HepG2 (cell line): ENCODE data around the gene WDR54. TPM values are rescaled to one million over a fixed set of nuclear protein-coding genes. Genes with fewer than 3 reads are reported as not detected.

Experiments
- HCFC1 ChIP-seq: fragments of 150-350 bp; IDR thresholded peaks from 2 replicates; pipeline ENCODE4 v1.6.1; 2014; ENCODE audit warnings: low read depth, low read length
- HNRNPUL1 ChIP-seq: fragments of 200-400 bp; formaldehyde crosslinking; IDR thresholded peaks from 2 replicates; pipeline ENCODE4 v1.6.1; 2017; ENCODE audit warnings: low read depth, mild to moderate bottlenecking, low read length, moderate library complexity
- MIXL1 ChIP-seq: IDR thresholded peaks from 2 replicates; pipeline ENCODE4 v1.6.1; 2016
- ZNF441 ChIP-seq: sonication (generic); formaldehyde crosslinking; IDR thresholded peaks from 2 replicates; pipeline ENCODE4 v1.7.0; 2021; ENCODE audit warnings: missing genetic modification reagents, borderline replicate concordance
- ZNF567 ChIP-seq: sonication (generic); formaldehyde crosslinking; IDR thresholded peaks from 2 replicates; pipeline ENCODE4 v1.8.1; 2023; ENCODE audit warnings: mild to moderate bottlenecking, missing genetic modification reagents, borderline replicate concordance
- ZNF775 ChIP-seq: sonication (generic); formaldehyde crosslinking; IDR thresholded peaks from 2 replicates; pipeline ENCODE4 v1.4.0; 2020; ENCODE audit warnings: missing genetic modification reagents, mild to moderate bottlenecking, moderate library complexity, borderline replicate concordance
- ZNF83 ChIP-seq: sonication (generic); formaldehyde crosslinking; IDR thresholded peaks from 2 replicates; pipeline ENCODE4 v1.4.0; 2020; ENCODE audit warnings: missing genetic modification reagents, mild to moderate bottlenecking, borderline replicate concordance
- ZSCAN22 ChIP-seq: sonication (generic); formaldehyde crosslinking; IDR thresholded peaks from 2 replicates; pipeline ENCODE4 v1.4.0; 2020; ENCODE audit warnings: mild to moderate bottlenecking, missing genetic modification reagents
- ZSCAN29 ChIP-seq: sonication (generic); formaldehyde crosslinking; conservative IDR thresholded peaks from 2 replicates; pipeline ENCODE4 v1.4.0; 2020; ENCODE audit warnings: mild to moderate bottlenecking, missing genetic modification reagents
- polyA plus RNA-seq, 8 experiments: library from polyadenylated mRNA; depleted of rRNA in 3 of 8; stranded (reverse) in 7 of 8; unstranded in 1 of 8; fragments of >200 nt; fragmentation: Illumina TruSeq in 4 of 8; extraction: Trizol in 4 of 8; gene quantifications; 2 replicates each; pipeline versions ENCODE4 v1.2.1 to v1.2.3, GENCODE V29; 2011 to 2016; ENCODE audit warnings: low read depth in 4 of 8, missing spikeins in 1 of 8, mixed read lengths in 1 of 8; ENCODE audit not compliant: insufficient read depth in 1 of 8
- total RNA-seq, 5 experiments: library from RNA; depleted of rRNA; stranded (reverse); fragments of >200 nt; fragmentation: Illumina TruSeq; extraction: Trizol; gene quantifications; 2 replicates each; pipeline ENCODE4 v1.2.3, GENCODE V29; 2016; ENCODE audit warnings: low read depth in 1 of 5
- TF ChIP-seq, protein P1 (sequence below): sonication (generic); formaldehyde crosslinking; IDR thresholded peaks from 2 replicates; pipeline ENCODE4 v1.8.1; 2022; ENCODE audit warnings: mild to moderate bottlenecking, missing genetic modification reagents
- TF ChIP-seq, protein P2 (sequence below): sonication (generic); formaldehyde crosslinking; IDR thresholded peaks from 2 replicates; pipeline ENCODE4 v1.8.1; 2023; ENCODE audit warnings: mild to moderate bottlenecking, inconsistent platforms, moderate library complexity, missing genetic modification reagents, borderline replicate concordance
- TF ChIP-seq, protein P3 (sequence below): sonication (generic); formaldehyde crosslinking; IDR thresholded peaks from 2 replicates; pipeline ENCODE4 v1.4.0; 2020; ENCODE audit warnings: mild to moderate bottlenecking, missing genetic modification reagents
- TF ChIP-seq, protein P4 (sequence below): sonication (generic); formaldehyde crosslinking; IDR thresholded peaks from 2 replicates; pipeline ENCODE4 v1.8.1; 2022; ENCODE audit warnings: low read depth, mild to moderate bottlenecking, missing genetic modification reagents

Gene WDR54
- total and polyA plus RNA-seq, 2 of the 13 experiments (the other 11 are each of a cell fraction or from before 2014, with no cell fraction given), result 2.0 to 17.3 TPM

DNA sequence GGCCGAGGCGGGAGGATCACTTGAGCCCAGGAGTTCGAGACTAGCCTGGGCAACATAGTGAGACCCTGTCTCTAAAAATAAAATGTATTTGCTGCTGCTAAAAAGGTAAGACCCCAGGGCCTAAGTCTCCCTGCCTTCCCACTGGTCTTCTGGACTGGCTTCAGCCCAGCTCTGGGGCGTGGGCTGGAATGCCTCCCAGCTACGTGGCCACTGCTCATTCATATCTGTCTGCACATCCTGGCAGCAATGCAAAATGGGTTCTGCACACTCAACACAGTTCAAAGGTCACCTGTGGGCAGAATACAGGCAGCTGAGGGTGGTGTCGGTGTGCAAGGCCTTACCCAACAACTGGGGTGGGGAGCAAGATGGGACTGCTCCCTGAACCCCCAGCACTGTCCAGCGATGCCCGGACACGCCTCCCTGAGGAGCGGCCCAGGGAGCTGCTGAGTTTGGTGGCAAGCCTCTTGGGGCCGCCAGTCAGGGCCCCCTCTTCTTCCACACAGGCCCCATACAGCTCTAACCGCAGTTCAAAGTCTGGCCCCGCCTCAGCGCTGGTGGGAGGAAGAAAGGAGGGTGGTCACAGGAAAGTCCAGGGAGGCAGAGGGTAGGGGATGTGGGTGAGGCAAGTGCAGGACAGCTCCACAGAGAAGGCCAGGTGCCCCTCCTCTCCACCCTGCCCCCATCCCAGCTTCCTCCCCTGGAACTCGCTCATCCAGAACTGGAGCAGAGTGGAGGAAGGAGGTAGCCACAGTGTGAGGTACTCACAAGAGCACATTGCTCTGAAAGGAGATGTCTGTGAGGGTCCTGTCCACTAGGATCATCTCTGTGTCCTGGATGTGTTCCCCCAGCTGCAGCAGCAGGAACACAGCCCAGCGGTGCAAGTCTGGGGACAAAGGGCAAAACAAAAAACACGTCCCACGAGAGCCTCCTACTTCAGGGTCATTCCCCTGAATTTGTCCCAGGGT, 8.2 kb downstream of the WDR54 start (continued):
- TF ChIP-seq, protein P1, sequence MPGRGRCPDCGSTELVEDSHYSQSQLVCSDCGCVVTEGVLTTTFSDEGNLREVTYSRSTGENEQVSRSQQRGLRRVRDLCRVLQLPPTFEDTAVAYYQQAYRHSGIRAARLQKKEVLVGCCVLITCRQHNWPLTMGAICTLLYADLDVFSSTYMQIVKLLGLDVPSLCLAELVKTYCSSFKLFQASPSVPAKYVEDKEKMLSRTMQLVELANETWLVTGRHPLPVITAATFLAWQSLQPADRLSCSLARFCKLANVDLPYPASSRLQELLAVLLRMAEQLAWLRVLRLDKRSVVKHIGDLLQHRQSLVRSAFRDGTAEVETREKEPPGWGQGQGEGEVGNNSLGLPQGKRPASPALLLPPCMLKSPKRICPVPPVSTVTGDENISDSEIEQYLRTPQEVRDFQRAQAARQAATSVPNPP (CRISPR knock-in tag), result no peak
- TF ChIP-seq, protein P2, sequence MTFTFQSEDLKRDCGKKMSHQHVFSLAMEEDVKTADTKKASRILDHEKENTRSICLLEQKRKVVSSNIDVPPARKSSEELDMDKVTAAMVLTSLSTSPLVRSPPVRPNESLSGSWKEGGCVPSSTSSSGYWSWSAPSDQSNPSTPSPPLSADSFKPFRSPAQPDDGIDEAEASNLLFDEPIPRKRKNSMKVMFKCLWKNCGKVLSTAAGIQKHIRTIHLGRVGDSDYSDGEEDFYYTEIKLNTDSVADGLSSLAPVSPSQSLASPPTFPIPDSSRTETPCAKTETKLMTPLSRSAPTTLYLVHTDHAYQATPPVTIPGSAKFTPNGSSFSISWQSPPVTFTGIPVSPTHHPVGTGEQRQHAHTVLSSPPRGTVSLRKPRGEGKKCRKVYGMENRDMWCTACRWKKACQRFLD (CRISPR knock-in tag), result no peak
- no peak for TF ChIP-seq ZNF441 (CRISPR knock-in tag)
- no peak for TF ChIP-seq ZSCAN22 (CRISPR knock-in tag)
- no peak for TF ChIP-seq HCFC1
- TF ChIP-seq ZNF567 (CRISPR knock-in tag), result peak; percentile 97
- TF ChIP-seq HNRNPUL1, result no peak
- TF ChIP-seq, protein P3, sequence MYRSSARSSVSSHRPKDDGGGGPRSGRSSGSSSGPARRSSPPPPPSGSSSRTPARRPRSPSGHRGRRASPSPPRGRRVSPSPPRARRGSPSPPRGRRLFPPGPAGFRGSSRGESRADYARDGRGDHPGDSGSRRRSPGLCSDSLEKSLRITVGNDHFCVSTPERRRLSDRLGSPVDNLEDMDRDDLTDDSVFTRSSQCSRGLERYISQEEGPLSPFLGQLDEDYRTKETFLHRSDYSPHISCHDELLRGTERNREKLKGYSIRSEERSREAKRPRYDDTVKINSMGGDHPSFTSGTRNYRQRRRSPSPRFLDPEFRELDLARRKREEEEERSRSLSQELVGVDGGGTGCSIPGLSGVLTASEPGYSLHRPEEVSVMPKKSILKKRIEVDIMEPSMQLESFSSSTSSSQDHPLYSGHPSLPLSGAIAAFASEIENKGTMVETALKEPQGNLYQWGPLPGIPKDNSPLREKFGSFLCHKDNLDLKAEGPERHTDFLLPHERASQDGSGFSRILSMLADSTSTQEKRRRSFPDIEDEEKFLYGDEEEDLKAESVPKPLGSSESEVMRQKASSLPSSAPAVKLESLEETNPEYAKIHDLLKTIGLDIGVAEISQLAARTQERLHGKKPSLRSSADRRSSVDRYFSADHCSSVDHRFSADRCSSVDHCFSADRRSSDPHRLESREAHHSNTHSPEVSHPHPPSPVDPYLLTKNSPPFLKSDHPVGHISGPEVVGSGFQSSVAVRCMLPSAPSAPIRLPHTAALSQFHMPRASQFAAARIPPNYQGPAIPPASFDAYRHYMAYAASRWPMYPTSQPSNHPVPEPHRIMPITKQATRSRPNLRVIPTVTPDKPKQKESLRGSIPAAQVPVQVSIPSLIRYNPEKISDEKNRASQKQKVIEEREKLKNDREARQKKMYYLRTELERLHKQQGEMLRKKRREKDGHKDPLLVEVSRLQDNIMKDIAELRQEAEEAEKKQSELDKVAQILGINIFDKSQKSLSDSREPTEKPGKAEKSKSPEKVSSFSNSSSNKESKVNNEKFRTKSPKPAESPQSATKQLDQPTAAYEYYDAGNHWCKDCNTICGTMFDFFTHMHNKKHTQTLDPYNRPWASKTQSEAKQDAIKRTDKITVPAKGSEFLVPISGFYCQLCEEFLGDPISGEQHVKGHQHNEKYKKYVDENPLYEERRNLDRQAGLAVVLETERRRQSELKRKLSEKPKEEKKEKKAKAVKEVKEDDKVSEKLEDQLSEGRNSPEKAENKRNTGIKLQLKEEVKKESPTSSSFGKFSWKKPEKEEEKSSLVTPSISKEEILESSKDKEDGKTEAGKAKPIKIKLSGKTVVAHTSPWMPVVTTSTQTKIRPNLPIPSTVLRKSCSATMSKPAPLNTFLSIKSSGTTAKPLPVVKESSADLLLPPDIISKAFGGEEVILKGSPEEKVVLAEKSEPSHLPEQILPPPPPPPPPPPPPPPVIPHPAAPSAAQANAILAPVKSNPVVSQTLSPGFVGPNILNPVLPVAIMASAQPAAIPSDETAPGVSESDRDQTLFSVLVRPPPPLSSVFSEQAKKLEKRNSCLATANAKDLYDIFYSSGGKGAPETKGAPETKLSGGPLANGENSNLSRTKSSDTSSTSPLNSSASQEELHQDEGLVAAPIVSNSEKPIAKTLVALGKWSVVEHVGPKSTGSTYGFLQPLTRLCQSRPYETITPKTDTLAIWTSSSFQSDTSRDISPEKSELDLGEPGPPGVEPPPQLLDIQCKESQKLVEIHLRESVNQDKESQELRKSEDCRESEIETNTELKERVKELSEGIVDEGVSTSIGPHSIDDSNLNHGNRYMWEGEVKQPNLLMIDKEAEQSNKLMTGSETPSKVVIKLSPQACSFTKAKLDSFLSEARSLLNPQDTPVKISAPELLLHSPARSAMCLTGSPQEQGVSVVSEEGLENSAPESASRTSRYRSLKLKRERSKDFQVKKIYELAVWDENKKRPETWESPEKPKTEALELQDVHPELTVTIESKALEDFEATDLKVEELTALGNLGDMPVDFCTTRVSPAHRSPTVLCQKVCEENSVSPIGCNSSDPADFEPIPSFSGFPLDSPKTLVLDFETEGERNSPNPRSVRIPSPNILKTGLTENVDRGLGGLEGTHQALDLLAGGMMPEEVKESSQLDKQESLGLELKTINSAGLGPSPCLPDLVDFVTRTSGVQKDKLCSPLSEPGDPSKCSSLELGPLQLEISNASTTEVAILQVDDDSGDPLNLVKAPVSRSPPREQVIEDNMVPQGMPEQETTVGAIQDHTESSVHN (CRISPR knock-in tag), result no peak; the same call in none of the 2 replicates
- 0 out of 2 replicates have a peak, but pooled peaks have one; percentile 54 for TF ChIP-seq ZNF775 (CRISPR knock-in tag)
- no peak for TF ChIP-seq MIXL1 (CRISPR knock-in tag)
- TF ChIP-seq ZSCAN29 (CRISPR knock-in tag), result peak; percentile 96
- no peak; the same call in 1 of the 2 replicates for TF ChIP-seq ZNF83
- TF ChIP-seq, protein P4, sequence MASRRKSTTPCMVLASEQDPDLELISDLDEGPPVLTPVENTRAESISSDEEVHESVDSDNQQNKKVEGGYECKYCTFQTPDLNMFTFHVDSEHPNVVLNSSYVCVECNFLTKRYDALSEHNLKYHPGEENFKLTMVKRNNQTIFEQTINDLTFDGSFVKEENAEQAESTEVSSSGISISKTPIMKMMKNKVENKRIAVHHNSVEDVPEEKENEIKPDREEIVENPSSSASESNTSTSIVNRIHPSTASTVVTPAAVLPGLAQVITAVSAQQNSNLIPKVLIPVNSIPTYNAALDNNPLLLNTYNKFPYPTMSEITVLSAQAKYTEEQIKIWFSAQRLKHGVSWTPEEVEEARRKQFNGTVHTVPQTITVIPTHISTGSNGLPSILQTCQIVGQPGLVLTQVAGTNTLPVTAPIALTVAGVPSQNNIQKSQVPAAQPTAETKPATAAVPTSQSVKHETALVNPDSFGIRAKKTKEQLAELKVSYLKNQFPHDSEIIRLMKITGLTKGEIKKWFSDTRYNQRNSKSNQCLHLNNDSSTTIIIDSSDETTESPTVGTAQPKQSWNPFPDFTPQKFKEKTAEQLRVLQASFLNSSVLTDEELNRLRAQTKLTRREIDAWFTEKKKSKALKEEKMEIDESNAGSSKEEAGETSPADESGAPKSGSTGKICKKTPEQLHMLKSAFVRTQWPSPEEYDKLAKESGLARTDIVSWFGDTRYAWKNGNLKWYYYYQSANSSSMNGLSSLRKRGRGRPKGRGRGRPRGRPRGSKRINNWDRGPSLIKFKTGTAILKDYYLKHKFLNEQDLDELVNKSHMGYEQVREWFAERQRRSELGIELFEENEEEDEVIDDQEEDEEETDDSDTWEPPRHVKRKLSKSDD (CRISPR knock-in tag), result peak; percentile 68; the same call in 1 of the 2 replicates
